Osteoblast (primary cell): ENCODE data around the gene C6orf136. TPM values are rescaled to one million over a fixed set of nuclear protein-coding genes. Genes with fewer than 3 reads are reported as not detected.

Experiments
- DNase-seq: peaks from one replicate; pipeline ENCODE4 v3.0.0; 2011; ENCODE audit warnings: low spot score, mixed read lengths; ENCODE audit not compliant: insufficient read length; ENCODE audit errors: missing footprints
- H2AFZ ChIP-seq: 2 replicates; pipeline ENCODE4 v1.6.0; 2011; ENCODE audit warnings: mild to moderate bottlenecking, low read length
- H3K27ac ChIP-seq: 2 replicates; pipeline ENCODE4 v1.5.1; 2011; ENCODE audit warnings: mild to moderate bottlenecking, low read depth, low read length, moderate library complexity
- H3K27me3 ChIP-seq: 2 replicates; pipeline ENCODE4 v1.6.0; 2012; ENCODE audit warnings: mild to moderate bottlenecking, control low read depth, inconsistent platforms, low read length, moderate library complexity; ENCODE audit not compliant: insufficient read depth
- H3K36me3 ChIP-seq: 2 replicates; pipeline ENCODE4 v1.5.1; 2011; ENCODE audit warnings: mild to moderate bottlenecking, low read length, control low read depth, moderate library complexity; ENCODE audit not compliant: insufficient read depth
- H3K4me1 ChIP-seq: 2 replicates; pipeline ENCODE4 v1.5.1; 2011; ENCODE audit warnings: mild to moderate bottlenecking, low read length, control low read depth, moderate library complexity; ENCODE audit not compliant: insufficient read depth
- H3K4me2 ChIP-seq: 2 replicates; pipeline ENCODE4 v1.6.0; 2011; ENCODE audit warnings: mild to moderate bottlenecking, low read length; ENCODE audit not compliant: insufficient read depth
- H3K4me3 ChIP-seq: fragments of 200-600 bp; sonication (generic); 3 replicates; pipeline ENCODE4 v1.5.1; 2012; ENCODE audit warnings: mild to moderate bottlenecking, low read length, inconsistent platforms; ENCODE audit not compliant: insufficient read depth
- H3K79me2 ChIP-seq: 2 replicates; pipeline ENCODE4 v1.6.0; 2012; ENCODE audit warnings: mild to moderate bottlenecking, low read length, control low read depth, inconsistent platforms; ENCODE audit not compliant: insufficient read depth
- H3K9me3 ChIP-seq: 2 replicates; pipeline ENCODE4 v1.5.1; 2011; ENCODE audit warnings: low read depth, low read length, control low read depth
- H4K20me1 ChIP-seq: 2 replicates; pipeline ENCODE4 v1.6.0; 2012; ENCODE audit warnings: mild to moderate bottlenecking, low read length, control low read depth; ENCODE audit not compliant: insufficient read depth
- CTCF ChIP-seq: IDR thresholded peaks from 2 replicates; pipeline ENCODE4 v1.5.1; 2011; ENCODE audit warnings: mild to moderate bottlenecking, low read depth, low read length, moderate library complexity; ENCODE audit errors: extremely low read depth
- total RNA-seq: library from RNA; depleted of rRNA; stranded (reverse); fragments of >200 nt; gene quantifications from 2 replicates; pipeline ENCODE4 v1.2.3, GENCODE V29; 2012

Gene C6orf136
- total RNA-seq, 1 donor = 6.2 TPM

GRCh38 chr6:30683980-30684338 lies 37.0 kb downstream of the C6orf136 start:
- H3K36me3 ChIP-seq = peaks cover 40% of the 10 kb centered on the region
- peaks cover 61% of the 10 kb centered on the region for H3K4me1 ChIP-seq
- H2AFZ ChIP-seq = no peak overlapping the region
- peak overlapping the region; percentile 96 for H3K4me2 ChIP-seq
- peaks cover 63% of the 10 kb centered on the region for H4K20me1 ChIP-seq
- H3K27me3 ChIP-seq = no peaks in the 10 kb centered on the region
- peak overlapping the region; percentile 56 for H3K27ac ChIP-seq
- peaks cover 93% of the 10 kb centered on the region for H3K79me2 ChIP-seq
- TF ChIP-seq CTCF = no peak
- no peaks in the 10 kb centered on the region for H3K9me3 ChIP-seq
- H3K4me3 ChIP-seq = peak overlapping the region; percentile 96
- DNase-seq = no peak

- H2AFZ ChIP-seq = no peak overlapping the region
- no peaks in the 10 kb centered on the region for H3K9me3 ChIP-seq
- peaks cover 93% of the 10 kb centered on the region for H3K79me2 ChIP-seq
- H3K4me2 ChIP-seq = peak overlapping the region; percentile 96
- H3K27me3 ChIP-seq = no peaks in the 10 kb centered on the region
- peaks cover 36% of the 10 kb centered on the region for H3K36me3 ChIP-seq
- DNase-seq = peak; percentile 81
- no peak for TF ChIP-seq CTCF
- H4K20me1 ChIP-seq = peaks cover 58% of the 10 kb centered on the region
- peak overlapping the region; percentile 96 for H3K4me3 ChIP-seq
- peak overlapping the region; percentile 91 for H3K27ac ChIP-seq
- H3K4me1 ChIP-seq = peaks cover 60% of the 10 kb centered on the region
These were observed 37.6 kb downstream of the C6orf136 start for GRCh38 chr6:30684386-30685156.

- H3K4me2 ChIP-seq = peak overlapping the region; percentile 96
- H2AFZ ChIP-seq = no peak overlapping the region
- peak; percentile 82 for DNase-seq
- TF ChIP-seq CTCF = peak; percentile 15
- peaks cover 89% of the 10 kb centered on the region for H3K79me2 ChIP-seq
- peaks cover 50% of the 10 kb centered on the region for H4K20me1 ChIP-seq
- H3K27ac ChIP-seq = peak overlapping the region; percentile 91
- H3K4me1 ChIP-seq = peaks cover 60% of the 10 kb centered on the region
- peaks cover 28% of the 10 kb centered on the region for H3K36me3 ChIP-seq
- no peaks in the 10 kb centered on the region for H3K9me3 ChIP-seq
- H3K27me3 ChIP-seq = no peaks in the 10 kb centered on the region
- peak overlapping the region; percentile 96 for H3K4me3 ChIP-seq
These were observed 38.5 kb downstream of the C6orf136 start for GRCh38 chr6:30685157-30686008.
